DLD1 (cell line): ENCODE data around the gene MEP1B.

Experiments used
- in situ Hi-C: cut with HindIII; loops from 2 replicates; pipeline ENCODE4 v1.10.0; 2017; ENCODE audit warnings: low sequenced_read_pairs

The MEP1B gene

GRCh38 chr18:32262092-32262491 is 72.3 kb downstream of the MEP1B start:
- in situ Hi-C loops, result no loop called here

DNA sequence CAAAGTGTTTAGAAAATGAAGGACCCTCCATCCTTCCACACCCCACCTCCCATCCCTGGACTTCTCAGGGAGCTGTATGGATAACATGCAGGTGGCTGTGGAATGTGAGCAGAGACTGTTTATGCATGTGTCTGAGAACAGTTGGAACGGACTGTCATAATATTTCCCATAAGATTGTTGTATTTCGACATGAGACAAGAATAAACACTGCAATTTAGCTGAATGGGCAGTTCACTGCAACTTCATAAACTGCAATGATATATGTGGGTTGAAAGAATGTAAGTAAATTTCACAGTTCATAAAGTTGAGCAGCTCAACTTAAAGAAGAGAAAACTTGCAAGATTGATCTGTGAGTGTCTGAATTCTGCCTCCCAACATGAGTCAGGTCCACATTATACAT is 74.6 kb downstream of the MEP1B start:
- in situ Hi-C loops, result no loop called here

GRCh38 chr18:32267463-32267862 is 77.6 kb downstream of the MEP1B start:
- in situ Hi-C loops, result no loop called here
